ENCODE measurements around the gene CADM1. TPM values are rescaled to one million over a fixed set of nuclear protein-coding genes. Genes with fewer than 3 reads are reported as not detected.

The CADM1 gene
- total RNA-seq, 1 donor from 2014 or later, result 35.0 TPM

DNA sequence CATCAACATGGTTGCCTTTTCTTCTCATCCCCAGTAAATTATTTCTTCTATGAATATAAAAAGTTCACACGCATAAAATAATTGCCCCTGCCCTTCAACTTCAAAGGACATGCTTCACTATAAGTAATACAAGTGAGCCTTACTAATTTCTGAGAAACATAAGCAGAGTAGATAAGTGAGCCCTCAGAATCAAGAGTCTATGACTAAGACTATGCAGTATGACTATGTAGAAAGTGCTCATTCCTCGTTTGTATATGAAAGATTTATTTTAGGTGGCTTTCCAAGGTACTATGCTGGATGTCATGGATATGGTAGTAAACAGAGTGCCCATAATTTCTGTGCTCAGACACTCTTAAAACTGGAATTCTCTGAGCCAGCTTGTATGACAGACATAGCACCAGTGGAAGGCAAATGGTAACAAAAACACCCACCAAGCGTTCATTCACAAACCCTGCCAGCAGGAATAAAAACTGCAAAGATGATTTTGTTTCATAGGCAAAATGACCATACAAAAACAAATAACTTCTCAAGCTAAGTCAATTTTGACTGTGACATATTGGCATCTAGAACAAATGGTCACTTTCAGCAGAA, 189.8 kb downstream of the CADM1 start:
- Histone ChIP-seq H3K4me1 (ENCODE audit: control insufficient read depth in 3 of 3, insufficient read depth in 3 of 3, low read length in 3 of 3) (no peaks in the 10 kb centered on the region), H3K9me3 (ENCODE audit: control insufficient read depth in 3 of 3, low read length in 3 of 3) (no peaks in the 10 kb centered on the region), H3K27ac (ENCODE audit: low read depth, low read length) (no peak overlapping the region), H3K4me3 (ENCODE audit: low read length in 3 of 3) (no peak overlapping the region), H3K9ac (ENCODE audit: low read depth in 1 of 3, low read length in 3 of 3) (no peak overlapping the region), H3K27me3 (ENCODE audit: control insufficient read depth in 3 of 3, insufficient read depth in 3 of 3, low read length in 3 of 3) (no peaks in the 10 kb centered on the region), H3K36me3 (ENCODE audit: control insufficient read depth in 3 of 3, insufficient read depth in 3 of 3, low read length in 3 of 3) (no peaks in the 10 kb centered on the region)

DNA sequence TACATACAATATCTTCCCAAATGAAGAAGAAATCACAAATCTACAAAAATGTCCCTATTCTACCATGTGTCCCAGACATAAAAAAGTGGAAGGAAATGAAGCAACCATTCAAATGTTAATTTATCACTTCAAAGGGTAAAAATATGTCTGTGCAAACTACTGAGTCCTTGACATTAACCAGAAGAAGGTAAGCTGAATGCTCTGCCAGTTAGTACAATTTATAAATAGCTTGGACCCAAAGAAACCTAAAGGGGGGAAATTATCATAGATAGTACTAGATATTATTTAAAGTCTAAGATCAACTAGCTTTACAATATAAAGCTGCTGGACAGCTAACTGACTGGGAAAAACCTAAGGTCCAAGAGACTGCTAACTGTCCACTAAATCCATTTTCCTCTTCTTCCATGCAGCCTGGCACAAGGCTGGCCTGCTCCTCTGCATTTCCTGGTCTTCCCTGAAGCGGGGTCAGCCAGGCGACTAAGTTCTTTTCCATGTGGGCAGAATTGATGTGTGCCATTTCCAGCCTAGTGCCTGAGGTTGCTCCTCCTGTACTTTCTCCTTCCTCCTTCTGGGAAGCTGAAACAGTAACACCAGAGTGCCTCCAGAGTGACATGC, 190.9 kb downstream of the CADM1 start:
- Histone ChIP-seq H3K4me1 (ENCODE audit: control insufficient read depth in 3 of 3, insufficient read depth in 3 of 3, low read length in 3 of 3) (no peaks in the 10 kb centered on the region), H3K9ac (ENCODE audit: low read depth in 1 of 3, low read length in 3 of 3) (no peak overlapping the region), H3K4me3 (ENCODE audit: low read length in 3 of 3) (no peak overlapping the region), H3K27ac (ENCODE audit: low read depth, low read length) (no peak overlapping the region), H3K27me3 (ENCODE audit: control insufficient read depth in 3 of 3, insufficient read depth in 3 of 3, low read length in 3 of 3) (no peaks in the 10 kb centered on the region), H3K36me3 (ENCODE audit: control insufficient read depth in 3 of 3, insufficient read depth in 3 of 3, low read length in 3 of 3) (no peaks in the 10 kb centered on the region), H3K9me3 (ENCODE audit: control insufficient read depth in 3 of 3, low read length in 3 of 3) (no peaks in the 10 kb centered on the region)

DNA sequence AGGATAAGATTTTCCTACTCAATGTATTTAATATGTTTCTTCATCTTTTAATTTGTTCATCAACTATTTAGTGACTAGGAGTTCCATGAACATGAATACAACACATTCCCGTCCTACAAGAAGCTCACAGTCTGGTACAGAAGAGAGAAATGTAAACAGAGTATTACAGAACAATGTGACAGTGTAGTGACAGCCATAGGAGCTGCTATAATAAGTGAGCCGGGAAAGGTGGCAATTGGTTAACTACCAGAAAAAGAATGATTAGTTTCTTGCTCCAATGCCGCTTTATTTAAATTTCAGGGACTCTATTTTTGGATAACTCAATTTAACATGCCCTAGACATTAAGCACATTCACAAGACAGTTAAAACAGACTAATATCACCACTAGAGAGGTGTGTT, 192.3 kb downstream of the CADM1 start:
- no peaks in the 10 kb centered on the region for H3K27me3 ChIP-seq (ENCODE audit: control insufficient read depth in 3 of 3, insufficient read depth in 3 of 3, low read length in 3 of 3)
- H3K27ac ChIP-seq (ENCODE audit: low read depth, low read length), result no peak overlapping the region
- H3K9me3 ChIP-seq (ENCODE audit: control insufficient read depth in 3 of 3, low read length in 3 of 3), result no peaks in the 10 kb centered on the region
- no peaks in the 10 kb centered on the region for H3K36me3 ChIP-seq (ENCODE audit: control insufficient read depth in 3 of 3, insufficient read depth in 3 of 3, low read length in 3 of 3)
- H3K9ac ChIP-seq (ENCODE audit: low read depth in 1 of 3, low read length in 3 of 3), result no peak overlapping the region
- no peak overlapping the region for H3K4me3 ChIP-seq (ENCODE audit: low read length in 3 of 3)
- H3K4me1 ChIP-seq (ENCODE audit: control insufficient read depth in 3 of 3, insufficient read depth in 3 of 3, low read length in 3 of 3), result no peaks in the 10 kb centered on the region

DNA sequence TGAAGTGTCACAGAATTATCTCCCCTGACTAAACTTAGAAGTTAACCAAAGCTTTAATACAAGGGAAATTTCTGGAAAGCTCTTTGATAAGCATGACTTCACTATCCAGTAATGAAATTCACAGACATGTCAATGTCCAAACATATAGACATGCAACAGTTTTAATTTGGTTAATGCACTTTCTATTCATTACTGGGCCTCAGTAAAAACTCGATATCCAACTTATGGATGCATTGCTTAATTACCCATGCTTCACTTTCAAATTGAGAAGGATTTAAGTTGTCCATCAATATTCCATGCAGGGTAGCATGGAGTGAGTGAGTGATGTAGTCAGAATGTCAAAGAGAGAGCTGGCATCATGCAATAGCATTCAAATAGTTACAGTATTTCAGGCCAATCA, 197.5 kb downstream of the CADM1 start:
- Histone ChIP-seq H3K36me3 (ENCODE audit: control insufficient read depth in 3 of 3, insufficient read depth in 3 of 3, low read length in 3 of 3) (no peaks in the 10 kb centered on the region), H3K4me1 (ENCODE audit: control insufficient read depth in 3 of 3, insufficient read depth in 3 of 3, low read length in 3 of 3) (peaks cover 0 to 7% (median 0%) of the 10 kb centered on the region in 3 donors), H3K4me3 (ENCODE audit: low read length in 3 of 3) (no peak overlapping the region), H3K27me3 (ENCODE audit: control insufficient read depth in 3 of 3, insufficient read depth in 3 of 3, low read length in 3 of 3) (no peaks in the 10 kb centered on the region), H3K27ac (ENCODE audit: low read depth, low read length) (no peak overlapping the region), H3K9me3 (ENCODE audit: control insufficient read depth in 3 of 3, low read length in 3 of 3) (no peaks in the 10 kb centered on the region), H3K9ac (ENCODE audit: low read depth in 1 of 3, low read length in 3 of 3) (no peak overlapping the region)

DNA sequence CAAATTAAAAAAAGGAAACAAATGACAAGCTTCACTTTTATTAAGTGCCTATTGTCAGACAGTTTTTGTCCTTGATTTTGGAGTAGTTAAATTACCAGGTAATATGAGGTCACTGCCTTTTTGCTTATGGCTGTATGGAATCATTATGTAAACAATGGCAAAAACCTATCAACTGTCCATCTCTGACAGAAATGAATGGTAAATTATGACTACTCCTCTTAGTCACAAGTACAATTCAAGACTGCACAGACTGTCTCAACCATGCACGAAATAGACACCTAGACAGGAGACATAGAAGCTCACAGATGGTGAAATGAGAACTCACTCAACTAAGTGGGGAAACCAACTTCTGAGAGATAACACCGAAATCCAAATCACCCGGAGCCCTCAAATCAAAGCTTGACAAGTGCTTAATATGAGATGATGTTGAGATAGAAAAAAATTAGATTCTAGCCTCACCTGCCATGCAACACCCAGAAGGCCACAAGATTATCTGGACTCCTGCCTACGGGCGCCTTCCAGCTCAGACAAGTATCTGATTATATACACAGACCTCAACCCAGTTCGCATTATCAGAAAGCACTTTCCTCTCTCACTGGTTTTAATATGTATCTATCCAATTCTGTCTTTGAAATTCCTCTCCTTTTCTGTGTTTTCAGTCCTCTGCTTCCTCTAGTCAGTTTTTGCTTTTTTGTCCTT, 199.3 kb downstream of the CADM1 start:
- Histone ChIP-seq H3K4me3 (ENCODE audit: low read length in 3 of 3) (no peak overlapping the region), H3K9ac (ENCODE audit: low read depth in 1 of 3, low read length in 3 of 3) (no peak overlapping the region), H3K4me1 (ENCODE audit: control insufficient read depth in 3 of 3, insufficient read depth in 3 of 3, low read length in 3 of 3) (peaks cover 0 to 7% (median 0%) of the 10 kb centered on the region in 3 donors), H3K27me3 (ENCODE audit: control insufficient read depth in 3 of 3, insufficient read depth in 3 of 3, low read length in 3 of 3) (no peaks in the 10 kb centered on the region), H3K9me3 (ENCODE audit: control insufficient read depth in 3 of 3, low read length in 3 of 3) (no peaks in the 10 kb centered on the region), H3K36me3 (ENCODE audit: control insufficient read depth in 3 of 3, insufficient read depth in 3 of 3, low read length in 3 of 3) (no peaks in the 10 kb centered on the region), H3K27ac (ENCODE audit: low read depth, low read length) (no peak overlapping the region)

DNA sequence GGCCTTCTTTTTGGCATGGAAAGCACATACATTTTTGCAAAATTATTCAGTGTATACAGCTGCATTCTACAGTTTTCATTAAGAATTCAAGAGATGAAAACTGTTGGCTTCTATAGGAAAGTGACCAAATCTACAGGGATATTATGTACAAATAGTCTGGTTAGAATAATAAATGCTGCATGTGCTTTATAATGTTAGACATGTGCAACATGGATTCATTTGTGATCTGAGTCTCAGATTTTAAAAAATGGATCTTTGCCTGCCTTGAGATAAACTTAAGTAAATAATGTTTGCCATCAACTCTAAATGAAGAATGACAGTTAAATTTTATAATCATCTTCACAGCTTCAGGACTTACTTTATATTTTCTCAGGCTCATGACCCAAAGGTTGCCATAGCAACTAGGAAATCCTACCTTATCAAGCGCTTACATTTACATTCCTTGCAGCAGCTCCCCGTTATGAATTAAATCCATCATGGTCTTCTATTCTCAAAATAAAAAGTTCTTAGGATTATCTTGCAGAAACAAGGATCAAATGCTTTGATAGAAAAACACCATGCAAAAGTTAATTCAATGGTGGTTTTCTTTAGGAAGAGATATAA, 200.2 kb downstream of the CADM1 start:
- H3K36me3 ChIP-seq (ENCODE audit: control insufficient read depth in 3 of 3, insufficient read depth in 3 of 3, low read length in 3 of 3), result no peaks in the 10 kb centered on the region
- H3K4me1 ChIP-seq (ENCODE audit: control insufficient read depth in 3 of 3, insufficient read depth in 3 of 3, low read length in 3 of 3), result peaks cover 0 to 7% (median 0%) of the 10 kb centered on the region in 3 donors
- H3K9me3 ChIP-seq (ENCODE audit: control insufficient read depth in 3 of 3, low read length in 3 of 3), result no peaks in the 10 kb centered on the region
- H3K27ac ChIP-seq (ENCODE audit: low read depth, low read length), result no peak overlapping the region
- no peak overlapping the region for H3K4me3 ChIP-seq (ENCODE audit: low read length in 3 of 3)
- H3K9ac ChIP-seq (ENCODE audit: low read depth in 1 of 3, low read length in 3 of 3), result no peak overlapping the region
- no peaks in the 10 kb centered on the region for H3K27me3 ChIP-seq (ENCODE audit: control insufficient read depth in 3 of 3, insufficient read depth in 3 of 3, low read length in 3 of 3)

DNA sequence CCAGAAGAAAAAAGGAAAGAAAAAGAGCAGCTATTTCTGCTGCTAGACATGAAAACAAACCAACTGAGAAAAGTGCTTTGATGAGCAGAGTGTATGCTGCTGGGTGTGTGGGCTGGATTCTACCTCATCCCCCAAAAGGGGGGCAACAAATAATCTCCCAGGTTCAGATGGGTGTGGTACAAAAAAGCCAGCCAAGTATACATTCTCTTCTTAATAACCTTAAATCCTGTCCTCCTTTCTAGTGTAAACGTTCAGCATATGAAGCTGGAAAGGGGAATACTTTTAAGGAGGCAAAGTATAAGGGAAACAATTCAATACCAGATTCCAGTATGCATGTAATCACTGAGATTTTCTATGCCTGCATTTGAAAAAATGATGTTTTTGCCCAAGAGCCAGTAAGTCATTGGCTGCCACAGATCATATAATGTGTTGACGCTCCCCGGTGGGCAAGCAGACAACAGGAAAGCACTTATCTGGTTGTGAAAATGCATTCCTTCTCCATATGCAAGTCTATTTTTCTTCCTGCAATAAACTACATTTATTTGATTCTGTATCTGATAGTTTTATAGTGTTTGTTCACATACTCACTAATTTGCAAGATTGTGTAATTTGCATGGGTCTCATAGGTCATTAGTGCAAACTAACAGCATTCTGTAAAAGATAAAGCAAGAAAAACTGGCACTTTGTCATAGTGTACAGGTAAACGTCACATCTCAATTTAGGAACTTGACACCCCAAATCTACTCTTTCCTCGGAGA, 201.1 kb downstream of the CADM1 start:
- no peak overlapping the region for H3K4me3 ChIP-seq (ENCODE audit: low read length in 3 of 3)
- no peak overlapping the region for H3K27ac ChIP-seq (ENCODE audit: low read depth, low read length)
- H3K4me1 ChIP-seq (ENCODE audit: control insufficient read depth in 3 of 3, insufficient read depth in 3 of 3, low read length in 3 of 3), result peaks cover 0 to 9% (median 2%) of the 10 kb centered on the region in 3 donors
- H3K9me3 ChIP-seq (ENCODE audit: control insufficient read depth in 3 of 3, low read length in 3 of 3), result no peaks in the 10 kb centered on the region
- H3K27me3 ChIP-seq (ENCODE audit: control insufficient read depth in 3 of 3, insufficient read depth in 3 of 3, low read length in 3 of 3), result no peaks in the 10 kb centered on the region
- H3K9ac ChIP-seq (ENCODE audit: low read depth in 1 of 3, low read length in 3 of 3), result no peak overlapping the region
- H3K36me3 ChIP-seq (ENCODE audit: control insufficient read depth in 3 of 3, insufficient read depth in 3 of 3, low read length in 3 of 3), result no peaks in the 10 kb centered on the region

DNA sequence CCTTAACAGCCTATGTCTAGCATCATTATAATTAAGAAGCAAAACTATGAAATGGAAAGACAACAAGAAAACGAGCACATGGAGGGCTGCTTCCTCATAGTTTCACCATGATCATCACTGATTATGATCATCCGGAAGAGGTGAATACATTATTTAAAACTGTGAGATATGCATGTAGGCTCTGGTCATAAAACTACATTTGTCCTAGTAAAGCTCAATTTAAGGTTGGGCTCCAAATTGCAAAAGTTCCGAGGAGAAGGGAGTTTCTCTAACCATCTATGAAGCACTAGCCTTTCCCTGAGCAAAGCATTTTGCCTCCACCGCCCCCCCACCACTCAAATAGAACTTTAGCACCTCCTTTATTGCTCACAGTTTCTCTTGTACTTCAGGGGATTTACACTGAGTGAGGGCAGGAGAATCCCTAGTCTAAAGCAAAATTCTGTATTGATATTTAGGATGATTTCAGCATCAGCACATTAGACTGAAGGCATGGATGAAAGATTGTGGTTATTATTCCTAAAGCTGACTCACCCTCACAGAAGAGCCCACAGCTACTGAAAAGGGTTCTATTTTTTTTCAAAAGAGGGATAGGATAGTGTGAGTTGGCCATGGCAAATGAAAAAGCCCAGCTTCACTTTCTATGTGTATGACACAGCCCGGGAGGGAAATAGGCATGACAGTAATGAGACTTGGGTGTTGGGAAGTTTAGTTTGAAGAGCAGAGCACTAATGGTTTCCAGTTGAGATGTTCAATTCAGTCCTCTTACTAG, 203.4 kb downstream of the CADM1 start:
- no peak overlapping the region for H3K4me3 ChIP-seq (ENCODE audit: low read length in 3 of 3)
- H3K9me3 ChIP-seq (ENCODE audit: control insufficient read depth in 3 of 3, low read length in 3 of 3), result no peaks in the 10 kb centered on the region
- H3K27ac ChIP-seq (ENCODE audit: low read depth, low read length), result no peak overlapping the region
- no peaks in the 10 kb centered on the region for H3K36me3 ChIP-seq (ENCODE audit: control insufficient read depth in 3 of 3, insufficient read depth in 3 of 3, low read length in 3 of 3)
- H3K27me3 ChIP-seq (ENCODE audit: control insufficient read depth in 3 of 3, insufficient read depth in 3 of 3, low read length in 3 of 3), result no peaks in the 10 kb centered on the region
- peaks cover 0 to 17% (median 8%) of the 10 kb centered on the region in 3 donors for H3K4me1 ChIP-seq (ENCODE audit: control insufficient read depth in 3 of 3, insufficient read depth in 3 of 3, low read length in 3 of 3)
- no peak overlapping the region for H3K9ac ChIP-seq (ENCODE audit: low read depth in 1 of 3, low read length in 3 of 3)

DNA sequence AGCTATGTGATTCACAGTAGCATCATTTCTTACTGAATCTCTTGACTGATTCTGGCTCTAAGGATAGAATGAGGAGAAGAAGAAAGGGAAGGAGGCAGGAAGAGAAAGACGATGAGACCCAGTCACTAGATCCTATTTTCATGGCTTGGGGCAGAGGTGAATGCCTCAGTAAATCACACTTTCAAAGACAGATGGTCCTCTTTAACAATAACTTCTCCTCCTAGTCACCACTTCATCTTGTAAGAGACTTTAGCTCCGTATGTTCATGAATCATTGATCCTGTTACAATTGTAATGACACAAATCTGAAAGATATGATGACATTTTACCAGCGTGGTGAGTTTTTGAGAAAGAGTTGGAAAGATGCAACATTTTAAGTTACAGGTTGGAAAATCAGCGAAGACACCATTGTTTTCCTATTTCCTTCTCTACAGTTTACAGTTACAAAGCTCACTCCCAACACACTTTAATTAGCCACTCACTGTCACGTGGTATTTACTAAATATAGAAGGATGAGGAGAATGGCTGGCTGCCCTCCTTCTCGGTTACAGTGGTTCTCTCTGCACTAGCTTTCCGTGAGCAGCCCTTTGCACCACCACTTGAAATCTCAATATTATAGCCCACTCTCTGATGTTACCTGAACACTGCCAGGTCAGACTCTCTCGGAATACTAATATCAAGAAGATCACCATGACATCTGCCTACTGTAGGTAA, 205.8 kb downstream of the CADM1 start:
- no peaks in the 10 kb centered on the region for H3K27me3 ChIP-seq (ENCODE audit: control insufficient read depth in 3 of 3, insufficient read depth in 3 of 3, low read length in 3 of 3)
- H3K4me1 ChIP-seq (ENCODE audit: control insufficient read depth in 3 of 3, insufficient read depth in 3 of 3, low read length in 3 of 3), result peaks cover 0 to 12% (median 11%) of the 10 kb centered on the region in 3 donors
- H3K9ac ChIP-seq (ENCODE audit: low read depth in 1 of 3, low read length in 3 of 3), result peak overlapping the region; percentile 41 to 68 (median 64)
- peak overlapping the region; percentile 72 for H3K27ac ChIP-seq (ENCODE audit: low read depth, low read length)
- no peaks in the 10 kb centered on the region for H3K9me3 ChIP-seq (ENCODE audit: control insufficient read depth in 3 of 3, low read length in 3 of 3)
- H3K4me3 ChIP-seq (ENCODE audit: low read length in 3 of 3), result peak overlapping the region; percentile 53 to 68 (median 61)
- H3K36me3 ChIP-seq (ENCODE audit: control insufficient read depth in 3 of 3, insufficient read depth in 3 of 3, low read length in 3 of 3), result no peaks in the 10 kb centered on the region
